Naive thymus-derived CD4-positive, alpha-beta T cell (primary cell): ENCODE results near the gene GRAMD1A. TPM values are rescaled to one million over a fixed set of nuclear protein-coding genes. Genes with fewer than 3 reads are reported as not detected.
"Not testable (repeated sequence)": the region's sequence is repeated elsewhere in the genome, so short reads cannot be mapped to it uniquely, and the experiment has no call there.

Experiments used
- ATAC-seq: fragments of 150-1000 bp; cut with Tn5 transposase; 2 replicates; pipeline ENCODE4 v1.10.0; 2021; ENCODE audit warnings: mild to moderate bottlenecking, moderate library complexity
- CTCF ChIA-PET: fragments of 350-600 bp; sonication (Branson Sonifier 250); formaldehyde crosslinking; loops from one replicate; lab custom pipeline; 2021; ENCODE audit warnings: antibody characterized with exemption; lab: Charles Lee
- POLR2A ChIA-PET: fragments of 350-600 bp; sonication (Branson Sonifier 250); formaldehyde crosslinking; loops from one replicate; lab custom pipeline; 2021; ENCODE audit warnings: antibody characterized with exemption, inconsistent platforms; lab: Charles Lee
- DNase-seq, 9 donors: peaks; one replicate each; pipeline versions ENCODE4 v3.0.0 to v3.0.0-alpha.2; 2020 to 2022; ENCODE audit warnings: mixed read lengths in 1 of 9
- H3K27ac ChIP-seq: one replicate; pipeline ENCODE4 v1.7.0; 2013; ENCODE audit warnings: mild to moderate bottlenecking, low read depth, low read length, moderate library complexity
- H3K27me3 ChIP-seq, 2 donors: one replicate each; pipeline ENCODE4 v1.7.0; 2013; ENCODE audit warnings: low read length in 2 of 2, mild to moderate bottlenecking in 2 of 2, moderate library complexity in 2 of 2; ENCODE audit not compliant: control insufficient read depth in 2 of 2, insufficient read depth in 2 of 2
- H3K36me3 ChIP-seq, 3 experiments: 1 replicate in 2 of 3; 2 replicates in 1 of 3; pipeline ENCODE4 v1.7.0; 2013; ENCODE audit warnings: low read length in 3 of 3, mild to moderate bottlenecking in 3 of 3, moderate library complexity in 1 of 3; ENCODE audit not compliant: insufficient read depth in 3 of 3, control insufficient read depth in 2 of 3
- H3K4me1 ChIP-seq, 2 donors: one replicate each; pipeline ENCODE4 v1.7.0; 2013; ENCODE audit warnings: low read length in 2 of 2, mild to moderate bottlenecking in 2 of 2, moderate library complexity in 1 of 2; ENCODE audit not compliant: control insufficient read depth in 2 of 2, insufficient read depth in 2 of 2
- H3K4me3 ChIP-seq: 2 replicates; pipeline ENCODE4 v1.7.0; 2013; ENCODE audit warnings: mild to moderate bottlenecking, low read length
- H3K9me3 ChIP-seq, 3 experiments: 1 replicate in 2 of 3; 2 replicates in 1 of 3; pipeline ENCODE4 v1.7.0; 2013; ENCODE audit warnings: low read length in 3 of 3; ENCODE audit not compliant: control insufficient read depth in 2 of 3
- H3K27ac Mint-ChIP-seq, 9 donors: one replicate each; pipeline ENCODE4 v1.8.0; 2020 to 2022; ENCODE audit warnings: mixed read lengths in 9 of 9, mild to moderate bottlenecking in 8 of 9, moderate library complexity in 5 of 9, inconsistent platforms in 2 of 9
- H3K27me3 Mint-ChIP-seq, 5 donors: one replicate each; pipeline ENCODE4 v1.8.0; 2021 to 2022; ENCODE audit warnings: mixed read lengths in 5 of 5, mild to moderate bottlenecking in 1 of 5
- H3K36me3 Mint-ChIP-seq, 5 donors: one replicate each; pipeline ENCODE4 v1.8.0; 2020 to 2022; ENCODE audit warnings: mixed read lengths in 5 of 5, mild to moderate bottlenecking in 3 of 5, inconsistent platforms in 1 of 5
- H3K4me1 Mint-ChIP-seq, 7 donors: one replicate each; pipeline ENCODE4 v1.8.0; 2020 to 2022; ENCODE audit warnings: mixed read lengths in 7 of 7, mild to moderate bottlenecking in 3 of 7, inconsistent platforms in 1 of 7
- H3K4me3 Mint-ChIP-seq, 10 donors: one replicate each; pipeline ENCODE4 v1.8.0; 2020 to 2022; ENCODE audit warnings: mild to moderate bottlenecking in 10 of 10, mixed read lengths in 10 of 10, moderate library complexity in 6 of 10, inconsistent platforms in 2 of 10
- H3K9me3 Mint-ChIP-seq, 11 donors: one replicate each; pipeline ENCODE4 v1.8.0; 2020 to 2022; ENCODE audit warnings: mixed read lengths in 11 of 11, mild to moderate bottlenecking in 4 of 11, inconsistent platforms in 1 of 11, moderate library complexity in 1 of 11
- intact Hi-C, 2 donors: fragments of 100-400 bp; cut with micrococcal nuclease; formaldehyde crosslinking; loops; one replicate each; pipeline ENCODE4 v1.15.1; 2023
- polyA plus RNA-seq, 2 donors: library from polyadenylated mRNA; unstranded; fragments of 300-500 nt; fragmentation: Illumina TruSeq; gene quantifications; one replicate each; pipeline ENCODE4 v1.2.3, GENCODE V29; 2021
- total RNA-seq, 6 experiments: library from RNA in 5 of 6; stranded (reverse) in 5 of 6; gene quantifications; 1 replicate in 5 of 6; 2 replicates in 1 of 6; pipeline ENCODE4 v1.2.3 and lab custom pipeline; 2021 to 2026

GRAMD1A gene
- total and polyA plus RNA-seq, 7 experiments from 2014 or later, result 33.6 to 286 (median 167) TPM

GRCh38 chr19:34990578-34991192, 9.4 kb upstream of the GRAMD1A start:
- Histone ChIP-seq H3K4me3 (no peak overlapping the region), H3K36me3 (no peaks in the 10 kb centered on the region), H3K4me1 (peaks cover 5 to 11% of the 10 kb centered on the region in 2 donors), H3K27me3 (no peaks in the 10 kb centered on the region), H3K27ac (no peak overlapping the region), H3K9me3 (no peaks in the 10 kb centered on the region)
- Mint-ChIP-seq H3K4me3 (peak overlapping the region in 1 of 10 donors; percentile 24), H3K27me3 (no peaks in the 10 kb centered on the region), H3K36me3 (peaks cover 0 to 3% (median 0%) of the 10 kb centered on the region in 5 donors), H3K4me1 (peaks cover 11 to 62% (median 23%) of the 10 kb centered on the region in 7 donors), H3K27ac (peak overlapping the region in 4 of 9 donors; percentile 3 to 48 (median 22)), H3K9me3 (no peaks in the 10 kb centered on the region)
- no peak for ATAC-seq
- CTCF ChIA-PET, result no interaction called here
- intact Hi-C loops, result no loop called here
- peak in 1 of 9 donors; percentile 47 for DNase-seq
- POLR2A ChIA-PET, result interaction anchor here (0.7 to 3.6 kb wide), 6 partner anchors 10 to 554 kb away, joined by 3 to 16 read pairs (median 4); partner anchors contain the start of gene GRAMD1A

GRCh38 chr19:34991542-34992333, 8.4 kb upstream of the GRAMD1A start:
- H3K36me3 Mint-ChIP-seq, result peaks cover 0 to 3% (median 0%) of the 10 kb centered on the region in 5 donors
- H3K4me1 Mint-ChIP-seq, result peaks cover 7 to 57% (median 30%) of the 10 kb centered on the region in 7 donors
- H3K27ac Mint-ChIP-seq, result peak overlapping the region in 4 of 9 donors; percentile 43 to 77 (median 52)
- CTCF ChIA-PET, result interaction anchor here (1.2 kb wide), 1 partner anchor 21 kb away, joined by 4 read pairs; no protein-coding TSS in a partner anchor
- Histone ChIP-seq H3K9me3 (no peaks in the 10 kb centered on the region), H3K27ac (no peak overlapping the region), H3K36me3 (no peaks in the 10 kb centered on the region), H3K4me1 (peaks cover 11 to 19% of the 10 kb centered on the region in 2 donors), H3K4me3 (no peak overlapping the region), H3K27me3 (no peaks in the 10 kb centered on the region)
- DNase-seq (no peak), ATAC-seq (no peak)
- intact Hi-C loops, result no loop called here
- peak overlapping the region in 4 of 10 donors; percentile 26 to 64 (median 50) for H3K4me3 Mint-ChIP-seq
- no peaks in the 10 kb centered on the region for H3K27me3 Mint-ChIP-seq
- POLR2A ChIA-PET, result interaction anchor here (0.7 to 3.6 kb wide), 9 partner anchors 8 to 553 kb away, joined by 3 to 16 read pairs (median 4); partner anchors contain the start of gene GRAMD1A
- no peaks in the 10 kb centered on the region for H3K9me3 Mint-ChIP-seq

GRCh38 chr19:34992582-34992981, 7.5 kb upstream of the GRAMD1A start:
- H3K9me3 ChIP-seq, H3K27ac ChIP-seq, intact Hi-C loops, H3K27me3 ChIP-seq, ATAC-seq, H3K9me3 Mint-ChIP-seq, H3K4me3 ChIP-seq, H3K36me3 Mint-ChIP-seq, H3K27me3 Mint-ChIP-seq, DNase-seq, H3K36me3 ChIP-seq: not testable (repeated sequence)
- H3K4me1 Mint-ChIP-seq, result peaks cover 16 to 60% (median 38%) of the 10 kb centered on the region in 7 donors
- ChIA-PET POLR2A (interaction anchor here (0.7 to 3.6 kb wide), 7 partner anchors 9 to 25 kb away, joined by 3 to 13 read pairs (median 4); no protein-coding TSS in a partner anchor), CTCF (interaction anchor here (1.2 kb wide), 1 partner anchor 20 kb away, joined by 4 read pairs; no protein-coding TSS in a partner anchor)
- peak overlapping the region in 3 of 9 donors; percentile 46 to 67 (median 48) for H3K27ac Mint-ChIP-seq
- H3K4me1 ChIP-seq, result peaks cover 19 to 27% of the 10 kb centered on the region in 2 donors
- H3K4me3 Mint-ChIP-seq, result peak overlapping the region in 2 of 10 donors; percentile 60 to 64

- peaks cover 28 to 61% (median 53%) of the 10 kb centered on the region in 7 donors for H3K4me1 Mint-ChIP-seq
- H3K27ac Mint-ChIP-seq, result peak overlapping the region in 6 of 9 donors; percentile 6 to 79 (median 58)
- no peaks in the 10 kb centered on the region for H3K27me3 Mint-ChIP-seq
- DNase-seq, result no peak
- Histone ChIP-seq H3K4me1 (peaks cover 34 to 41% of the 10 kb centered on the region in 2 donors), H3K27ac (no peak overlapping the region), H3K4me3 (no peak overlapping the region), H3K27me3 (no peaks in the 10 kb centered on the region), H3K9me3 (no peaks in the 10 kb centered on the region), H3K36me3 (no peaks in the 10 kb centered on the region)
- ChIA-PET POLR2A (interaction anchor here (0.7 to 10.7 kb wide), 3 partner anchors 9 to 22 kb away, joined by 3 to 237 read pairs (median 38); no protein-coding TSS in a partner anchor), CTCF (interaction anchor here (1.2 kb wide), 1 partner anchor 20 kb away, joined by 4 read pairs; no protein-coding TSS in a partner anchor)
- ATAC-seq, result no peak
- peaks cover 0 to 3% (median 0%) of the 10 kb centered on the region in 5 donors for H3K36me3 Mint-ChIP-seq
- H3K4me3 Mint-ChIP-seq, result peak overlapping the region in 3 of 10 donors; percentile 0 to 60 (median 48)
- intact Hi-C loops, result no loop called here
- H3K9me3 Mint-ChIP-seq, result peaks cover 0 to 4% (median 0%) of the 10 kb centered on the region in 11 donors
Measured at GRCh38 chr19:34994286-34994642, 5.9 kb upstream of the GRAMD1A start.

- ChIA-PET POLR2A (interaction anchor here (0.6 to 10.7 kb wide), 6 partner anchors 7 to 47 kb away, joined by 4 to 237 read pairs (median 16); partner anchors contain the start of gene HPN), CTCF (interaction anchor here (1.0 to 1.7 kb wide), 4 partner anchors 9 to 26 kb away, joined by 3 to 5 read pairs (median 4); no protein-coding TSS in a partner anchor)
- H3K9me3 ChIP-seq, result no peaks in the 10 kb centered on the region
- H3K4me1 ChIP-seq, result peaks cover 40 to 46% of the 10 kb centered on the region in 2 donors
- no peak for ATAC-seq
- H3K36me3 ChIP-seq, result no peaks in the 10 kb centered on the region
- H3K27ac ChIP-seq, result peak overlapping the region; percentile 97
- no peaks in the 10 kb centered on the region for H3K27me3 ChIP-seq
- Mint-ChIP-seq H3K27me3 (no peaks in the 10 kb centered on the region), H3K4me1 (peaks cover 32 to 63% (median 55%) of the 10 kb centered on the region in 7 donors), H3K27ac (peak overlapping the region in 7 of 9 donors; percentile 64 to 99 (median 97)), H3K4me3 (peak overlapping the region in 3 of 10 donors; percentile 6 to 98 (median 48)), H3K36me3 (peaks cover 0 to 3% (median 0%) of the 10 kb centered on the region in 5 donors), H3K9me3 (peaks cover 0 to 4% (median 0%) of the 10 kb centered on the region in 11 donors)
- DNase-seq, result no peak
- no peak overlapping the region for H3K4me3 ChIP-seq
- intact Hi-C loops, result loop anchor here in 1 of 2 donors (5.0 kb wide), 1 partner anchor 217 kb away; no protein-coding TSS in a partner anchor
Measured at GRCh38 chr19:34994643-34995541, 5.2 kb upstream of the GRAMD1A start.
